Peyer's patch (tissue), 4 donors: Measurements from ENCODE around the gene DAB1.

Experiments used
- CTCF ChIP-seq, 6 experiments: fragments of 450-650 bp in 4 of 6; fragments of 200-600 bp in 2 of 6; sonication (generic) in 1 of 6; IDR thresholded peaks; one replicate each; pipeline ENCODE4 v1.5.1; 2017 to 2019; ENCODE audit warnings: antibody characterized with exemption in 6 of 6, mild to moderate bottlenecking in 3 of 6, moderate library complexity in 1 of 6
- POLR2A ChIP-seq, 2 donors: fragments of 450-650 bp; IDR thresholded peaks; one replicate each; pipeline ENCODE4 v1.5.1; 2017; ENCODE audit warnings: antibody characterized with exemption in 2 of 2, mild to moderate bottlenecking in 2 of 2, moderate library complexity in 2 of 2

GRCh38 chr1:57447551-57447950, 23.7 kb upstream of the DAB1 start:
- no peak for TF ChIP-seq POLR2A (IDR thresholded peaks at IDR 0.05)
- no peak for TF ChIP-seq CTCF (IDR thresholded peaks at IDR 0.05)
